Skin epidermis (tissue), 12 donors: ENCODE data around the gene JAK1.
"Not testable (repeated sequence)": the region's sequence is repeated elsewhere in the genome, so short reads cannot be mapped to it uniquely, and the experiment has no call there.

Source experiments
- H3K27ac ChIP-seq, 21 experiments: fragments of 200-600 bp; sonication (generic) in 11 of 21; one replicate each; pipeline ENCODE4 v1.5.0; 2020; ENCODE audit warnings: mild to moderate bottlenecking in 3 of 21, inconsistent platforms in 2 of 21, moderate library complexity in 2 of 21
- H3K4me3 ChIP-seq, 7 experiments: fragments of 200-600 bp; sonication (generic) in 2 of 7; one replicate each; pipeline ENCODE4 v1.5.0; 2020; ENCODE audit warnings: inconsistent platforms in 2 of 7, mild to moderate bottlenecking in 2 of 7, moderate library complexity in 1 of 7

Gene JAK1

GRCh38 chr1:64829411-64830029 is 136.8 kb downstream of the JAK1 start:
- Histone ChIP-seq H3K4me3 (no peak overlapping the region), H3K27ac (peak overlapping the region in 1 of 21 experiments; percentile 34)

- no peak overlapping the region for H3K4me3 ChIP-seq
- H3K27ac ChIP-seq, result peak overlapping the region in 2 of 21 experiments; percentile 34 to 40
Observed at GRCh38 chr1:64828829-64829228, 137.5 kb downstream of the JAK1 start.

GRCh38 chr1:64826991-64827390 is 139.4 kb downstream of the JAK1 start:
- H3K4me3 ChIP-seq, result no peak overlapping the region
- H3K27ac ChIP-seq, result peak overlapping the region in 7 of 21 experiments; percentile 5 to 75 (median 40)

- H3K4me3 ChIP-seq, result no peak overlapping the region
- no peak overlapping the region for H3K27ac ChIP-seq
Observed at GRCh38 chr1:64823691-64824476, 142.5 kb downstream of the JAK1 start.

- no peak overlapping the region for H3K27ac ChIP-seq
Observed at GRCh38 chr1:64822621-64823020, 143.7 kb downstream of the JAK1 start.

GRCh38 chr1:64820572-64820971 is 145.8 kb downstream of the JAK1 start:
- not testable (repeated sequence) for H3K27ac ChIP-seq, H3K4me3 ChIP-seq

More at GRCh38 chr1:64822621-64823020, 143.7 kb downstream of the JAK1 start:
- H3K4me3 ChIP-seq, result no peak overlapping the region

- not testable (repeated sequence) for H3K4me3 ChIP-seq, H3K27ac ChIP-seq
Observed at GRCh38 chr1:64817364-64817763, 149.0 kb downstream of the JAK1 start.

- no peak overlapping the region for H3K27ac ChIP-seq
- no peak overlapping the region for H3K4me3 ChIP-seq
Observed at GRCh38 chr1:64814427-64814826, 151.9 kb downstream of the JAK1 start.

- Histone ChIP-seq H3K4me3 (no peak overlapping the region), H3K27ac (no peak overlapping the region)
Observed at GRCh38 chr1:64811131-64811530, 155.2 kb downstream of the JAK1 start.

GRCh38 chr1:64810001-64810400 is 156.3 kb downstream of the JAK1 start:
- H3K27ac ChIP-seq, result no peak overlapping the region

GRCh38 chr1:64809309-64809708 is 157.0 kb downstream of the JAK1 start:
- Histone ChIP-seq H3K4me3 (no peak overlapping the region), H3K27ac (no peak overlapping the region)

More at GRCh38 chr1:64810001-64810400, 156.3 kb downstream of the JAK1 start:
- no peak overlapping the region for H3K4me3 ChIP-seq

- H3K4me3 ChIP-seq, result no peak overlapping the region
- no peak overlapping the region for H3K27ac ChIP-seq
Observed at GRCh38 chr1:64801851-64802523, 164.4 kb downstream of the JAK1 start.

GRCh38 chr1:64798872-64799271 is 167.5 kb downstream of the JAK1 start:
- Histone ChIP-seq H3K4me3 (no peak overlapping the region), H3K27ac (no peak overlapping the region)

- H3K27ac ChIP-seq, result no peak overlapping the region
- no peak overlapping the region for H3K4me3 ChIP-seq
Observed at GRCh38 chr1:64790832-64791487, 175.4 kb downstream of the JAK1 start.
